Breast epithelium (tissue), 3 donors: ENCODE results near the gene TES.

Source experiments
- CTCF ChIP-seq, 3 donors: fragments of 450-650 bp; IDR thresholded peaks; one replicate each; pipeline ENCODE4 v1.5.1; 2016 to 2017; ENCODE audit warnings: antibody characterized with exemption in 3 of 3, mild to moderate bottlenecking in 3 of 3, moderate library complexity in 3 of 3
- POLR2A ChIP-seq: fragments of 450-650 bp; IDR thresholded peaks from one replicate; pipeline ENCODE4 v1.6.1; 2016; ENCODE audit warnings: antibody characterized with exemption, mild to moderate bottlenecking, moderate library complexity
- POLR2AphosphoS5 ChIP-seq, 3 donors: sonication (generic); formaldehyde crosslinking; IDR thresholded peaks; one replicate each; pipeline ENCODE4 v1.6.1; 2017; ENCODE audit warnings: antibody characterized with exemption in 3 of 3

DNA sequence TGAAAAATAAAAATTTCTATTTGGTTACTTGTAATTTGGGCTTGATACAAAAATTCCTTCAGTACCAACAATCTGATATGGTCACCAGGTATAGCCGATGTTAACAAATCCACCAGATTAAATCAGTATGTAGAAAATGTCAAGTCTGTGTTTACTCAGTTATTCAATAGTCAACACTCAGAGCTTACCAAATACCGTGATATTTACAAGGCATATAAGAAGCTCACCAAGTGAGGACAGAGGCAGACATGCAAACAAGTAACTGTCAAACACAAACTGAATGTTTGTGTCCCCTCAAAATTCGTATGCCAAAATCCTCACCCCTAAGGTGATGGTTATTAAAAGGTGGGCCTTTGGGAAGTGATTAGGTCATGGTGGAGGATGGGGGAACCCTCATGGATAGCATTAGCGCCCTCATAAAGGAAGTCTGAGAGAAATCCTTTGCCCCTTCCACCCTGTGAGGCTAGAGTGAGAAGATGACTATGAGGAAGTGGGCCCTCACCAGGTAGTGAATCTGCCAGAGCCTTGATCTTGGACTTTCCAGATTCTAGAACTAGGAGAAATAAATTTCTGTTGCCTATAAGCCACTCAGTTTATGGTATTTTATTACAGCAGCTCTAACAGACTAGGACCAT lies 63.1 kb downstream of the TES start:
- TF ChIP-seq CTCF (IDR thresholded peaks at IDR 0.05) (no peak), POLR2AphosphoS5 (IDR thresholded peaks at IDR 0.05) (no peak), POLR2A (no peak)
